Tibial nerve (tissue), 4 donors: ENCODE data around the gene MYG1. TPM values are rescaled to one million over a fixed set of nuclear protein-coding genes. Genes with fewer than 3 reads are reported as not detected.
A peak's percentile ranks its signal among the peaks of the same experiment; 100 is the strongest.

ENCODE experiments used
- DNase-seq, 2 donors: peaks; one replicate each; pipeline ENCODE4 v3.0.0-alpha.2; 2019; ENCODE audit warnings: low spot score in 2 of 2
- H3K27ac ChIP-seq, 4 donors: fragments of 200-600 bp; sonication (generic) in 3 of 4; one replicate each; pipeline ENCODE4 v1.5.1; 2017 to 2019; ENCODE audit warnings: mild to moderate bottlenecking in 1 of 4
- H3K27me3 ChIP-seq, 2 donors: fragments of 200-600 bp; sonication (generic) in 1 of 2; one replicate each; pipeline versions ENCODE4 v1.5.1 to v1.6.0; 2017 to 2019
- H3K36me3 ChIP-seq, 3 donors: fragments of 200-600 bp; sonication (generic); one replicate each; pipeline ENCODE4 v1.5.1; 2018 to 2019
- H3K4me1 ChIP-seq, 4 donors: fragments of 200-600 bp; sonication (generic) in 3 of 4; one replicate each; pipeline ENCODE4 v1.5.1; 2017 to 2019
- H3K4me3 ChIP-seq, 4 donors: fragments of 200-600 bp; sonication (generic) in 3 of 4; one replicate each; pipeline ENCODE4 v1.5.1; 2017 to 2019; ENCODE audit warnings: mild to moderate bottlenecking in 1 of 4, moderate library complexity in 1 of 4
- H3K9me3 ChIP-seq, 4 donors: fragments of 200-600 bp; sonication (generic) in 3 of 4; one replicate each; pipeline ENCODE4 v1.5.1; 2017 to 2019
- EP300 ChIP-seq, 2 donors: sonication (generic); formaldehyde crosslinking; IDR thresholded peaks; one replicate each; pipeline ENCODE4 v1.6.1; 2017; ENCODE audit warnings: antibody characterized with exemption in 2 of 2, mild to moderate bottlenecking in 1 of 2
- POLR2A ChIP-seq, 2 donors: fragments of 450-650 bp; IDR thresholded peaks; one replicate each; pipeline ENCODE4 v1.6.1; 2017; ENCODE audit warnings: antibody characterized with exemption in 2 of 2, mild to moderate bottlenecking in 2 of 2, moderate library complexity in 2 of 2
- WGBS, 2 donors: methylation state at CpG; one replicate each; pipeline ENCODE4 v1.1.5; 2018; 5-methylcytosine and 5-hydroxymethylcytosine counted together
- total RNA-seq, 4 donors: library from RNA; depleted of rRNA; stranded (reverse); fragments of >200 nt; gene quantifications; one replicate each; pipeline ENCODE4 v1.1.0, GENCODE V29; 2016
- TF ChIP-seq, protein P1 (sequence below), 5 experiments: fragments of 200-600 bp in 3 of 5; fragments of 450-650 bp in 2 of 5; sonication (generic) in 3 of 5; IDR thresholded peaks; one replicate each; pipeline ENCODE4 v1.5.1; 2016 to 2019; ENCODE audit warnings: antibody characterized with exemption in 5 of 5, mild to moderate bottlenecking in 3 of 5, moderate library complexity in 2 of 5

The MYG1 gene
- total RNA-seq, 4 donors from 2014 or later, result 49.2 to 82.8 (median 54.3) TPM

DNA sequence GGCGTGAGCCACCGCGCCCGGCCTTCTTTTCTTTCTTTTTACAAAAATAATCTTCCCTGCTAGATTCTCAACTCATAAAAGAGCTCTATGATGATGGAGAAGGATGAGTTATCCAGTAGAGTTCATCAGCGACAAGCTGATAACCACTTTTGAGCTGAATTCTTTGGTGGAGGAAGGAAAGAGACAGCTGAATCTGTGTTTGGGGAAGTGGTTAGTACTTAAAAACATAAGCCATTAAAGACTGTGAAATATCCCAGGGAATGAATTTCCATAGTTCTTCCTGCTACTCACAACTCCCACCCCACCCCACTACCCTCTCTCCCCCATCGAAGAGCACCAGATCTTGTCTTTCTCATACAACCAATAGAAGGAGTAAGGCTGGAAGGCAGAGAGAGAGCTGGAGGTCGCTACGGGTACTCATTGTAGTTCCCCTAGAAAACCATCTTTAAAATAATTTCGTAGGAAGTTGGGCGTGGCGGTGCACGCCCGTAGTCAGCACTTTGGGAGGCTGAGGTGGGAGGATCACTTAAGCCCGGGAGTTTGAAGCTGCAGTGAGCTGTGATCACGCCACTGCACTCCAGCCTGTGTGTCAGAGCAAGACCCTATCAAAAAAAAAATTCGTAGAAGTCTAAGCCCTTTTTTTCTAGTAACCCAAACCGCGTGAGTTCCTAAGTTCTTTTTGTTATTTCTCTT lies 32.0 kb upstream of the MYG1 start:
- TF ChIP-seq EP300 (IDR thresholded peaks at IDR 0.05) (no peak), POLR2A (IDR thresholded peaks at IDR 0.05) (no peak)
- TF ChIP-seq, protein P1, sequence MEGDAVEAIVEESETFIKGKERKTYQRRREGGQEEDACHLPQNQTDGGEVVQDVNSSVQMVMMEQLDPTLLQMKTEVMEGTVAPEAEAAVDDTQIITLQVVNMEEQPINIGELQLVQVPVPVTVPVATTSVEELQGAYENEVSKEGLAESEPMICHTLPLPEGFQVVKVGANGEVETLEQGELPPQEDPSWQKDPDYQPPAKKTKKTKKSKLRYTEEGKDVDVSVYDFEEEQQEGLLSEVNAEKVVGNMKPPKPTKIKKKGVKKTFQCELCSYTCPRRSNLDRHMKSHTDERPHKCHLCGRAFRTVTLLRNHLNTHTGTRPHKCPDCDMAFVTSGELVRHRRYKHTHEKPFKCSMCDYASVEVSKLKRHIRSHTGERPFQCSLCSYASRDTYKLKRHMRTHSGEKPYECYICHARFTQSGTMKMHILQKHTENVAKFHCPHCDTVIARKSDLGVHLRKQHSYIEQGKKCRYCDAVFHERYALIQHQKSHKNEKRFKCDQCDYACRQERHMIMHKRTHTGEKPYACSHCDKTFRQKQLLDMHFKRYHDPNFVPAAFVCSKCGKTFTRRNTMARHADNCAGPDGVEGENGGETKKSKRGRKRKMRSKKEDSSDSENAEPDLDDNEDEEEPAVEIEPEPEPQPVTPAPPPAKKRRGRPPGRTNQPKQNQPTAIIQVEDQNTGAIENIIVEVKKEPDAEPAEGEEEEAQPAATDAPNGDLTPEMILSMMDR (IDR thresholded peaks at IDR 0.05), result no peak
- Histone ChIP-seq H3K27me3 (no peaks in the 10 kb centered on the region), H3K27ac (peak overlapping the region in 3 of 4 donors; percentile 40 to 73 (median 65)), H3K36me3 (no peaks in the 10 kb centered on the region), H3K4me3 (peak overlapping the region; percentile 38 to 66 (median 56)), H3K4me1 (peaks cover 0 to 15% (median 2%) of the 10 kb centered on the region in 4 donors), H3K9me3 (no peaks in the 10 kb centered on the region)
- 45 to 47% methylated on average over 18 of the region's 18 CpGs for WGBS, 2 donors
- DNase-seq, result peak in 1 of 2 donors; percentile 9

- peak; percentile 28 to 62 for DNase-seq
- 0 to 1% methylated on average over 56 to 58 of the region's 58 CpGs for WGBS, 2 donors
Measured at GRCh38 chr12:53267999-53268629, 31.4 kb upstream of the MYG1 start, which contains the start of gene ESPL1. Gene ESPL1 (plus strand): TSS chr12:53268299. CDS start chr12:53268767, 468 bp downstream.

GRCh38 chr12:53268630-53269562 lies 30.6 kb upstream of the MYG1 start:
- Histone ChIP-seq H3K27ac (peak overlapping the region in 2 of 4 donors; percentile 40 to 73), H3K9me3 (no peaks in the 10 kb centered on the region), H3K36me3 (no peaks in the 10 kb centered on the region), H3K27me3 (no peaks in the 10 kb centered on the region), H3K4me3 (peak overlapping the region; percentile 38 to 66 (median 56)), H3K4me1 (peaks cover 0 to 15% (median 2%) of the 10 kb centered on the region in 4 donors)
- TF ChIP-seq EP300 (IDR thresholded peaks at IDR 0.05), result no peak
- TF ChIP-seq, protein P1 (IDR thresholded peaks at IDR 0.05), result no peak
- TF ChIP-seq POLR2A (IDR thresholded peaks at IDR 0.05), result no peak
- DNase-seq, result no peak
- 50 to 58% methylated on average over 18 to 20 of the region's 20 CpGs for whole genome bisulfite sequencing, 2 donors

More at GRCh38 chr12:53267999-53268629, 31.4 kb upstream of the MYG1 start, which contains the start of gene ESPL1:
- no peaks in the 10 kb centered on the region for H3K9me3 ChIP-seq
- TF ChIP-seq POLR2A (IDR thresholded peaks at IDR 0.05) (no peak), EP300 (IDR thresholded peaks at IDR 0.05) (peak; percentile 59 to 76)
- TF ChIP-seq, protein P1 (IDR thresholded peaks at IDR 0.05), result peak; percentile 23 to 55 (median 30)
- peak within 1 kb of the TSS in 3 of 4 donors; percentile 40 to 73 (median 65) for H3K27ac ChIP-seq
- no peaks in the 10 kb centered on the region for H3K36me3 ChIP-seq
- no peaks in the 10 kb centered on the region for H3K27me3 ChIP-seq
- peaks cover 0 to 15% (median 2%) of the 10 kb centered on the region in 4 donors for H3K4me1 ChIP-seq
- peak within 1 kb of the TSS; percentile 38 to 66 (median 56) for H3K4me3 ChIP-seq

DNA sequence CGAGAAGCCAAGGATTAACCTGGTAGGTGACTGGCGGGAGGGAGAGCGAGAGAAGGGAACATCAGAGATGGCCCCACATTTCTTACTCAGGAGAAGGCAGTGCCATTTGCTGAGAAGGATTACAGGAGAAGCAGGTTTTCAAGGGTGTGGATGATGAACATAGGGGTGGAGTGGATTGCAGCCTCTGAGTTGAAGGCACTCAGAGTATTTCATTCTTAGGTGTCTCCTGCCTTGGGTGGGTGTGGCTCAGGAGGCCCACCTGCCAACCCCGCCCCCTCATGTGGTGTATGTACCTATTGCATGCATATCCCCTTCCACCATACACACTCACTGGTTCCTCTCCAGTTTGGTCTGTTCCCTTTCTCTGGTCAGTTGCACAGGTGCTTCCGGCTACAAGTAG lies 25.1 kb upstream of the MYG1 start:
- DNase-seq, result no peak
- H3K4me3 ChIP-seq, result no peak overlapping the region
- TF ChIP-seq POLR2A (IDR thresholded peaks at IDR 0.05), result no peak
- TF ChIP-seq, protein P1 (IDR thresholded peaks at IDR 0.05), result no peak
- no peak for TF ChIP-seq EP300 (IDR thresholded peaks at IDR 0.05)
- H3K36me3 ChIP-seq, result no peaks in the 10 kb centered on the region
- H3K27ac ChIP-seq, result no peak overlapping the region
- peaks cover 0 to 2% (median 0%) of the 10 kb centered on the region in 4 donors for H3K4me1 ChIP-seq
- H3K9me3 ChIP-seq, result no peaks in the 10 kb centered on the region
- H3K27me3 ChIP-seq, result no peaks in the 10 kb centered on the region
- 93% methylated on average over 5 of the region's 5 CpGs for whole genome bisulfite sequencing, 2 donors
